GM21619 (cell line): ENCODE measurements around the gene LRP2BP.

ENCODE experiments used
- ATAC-seq: cut with Tn5 transposase; IDR thresholded peaks from one replicate; pipeline ENCODE4 v1.9.1; 2021; ENCODE audit not compliant: unreplicated experiment

The LRP2BP gene

DNA sequence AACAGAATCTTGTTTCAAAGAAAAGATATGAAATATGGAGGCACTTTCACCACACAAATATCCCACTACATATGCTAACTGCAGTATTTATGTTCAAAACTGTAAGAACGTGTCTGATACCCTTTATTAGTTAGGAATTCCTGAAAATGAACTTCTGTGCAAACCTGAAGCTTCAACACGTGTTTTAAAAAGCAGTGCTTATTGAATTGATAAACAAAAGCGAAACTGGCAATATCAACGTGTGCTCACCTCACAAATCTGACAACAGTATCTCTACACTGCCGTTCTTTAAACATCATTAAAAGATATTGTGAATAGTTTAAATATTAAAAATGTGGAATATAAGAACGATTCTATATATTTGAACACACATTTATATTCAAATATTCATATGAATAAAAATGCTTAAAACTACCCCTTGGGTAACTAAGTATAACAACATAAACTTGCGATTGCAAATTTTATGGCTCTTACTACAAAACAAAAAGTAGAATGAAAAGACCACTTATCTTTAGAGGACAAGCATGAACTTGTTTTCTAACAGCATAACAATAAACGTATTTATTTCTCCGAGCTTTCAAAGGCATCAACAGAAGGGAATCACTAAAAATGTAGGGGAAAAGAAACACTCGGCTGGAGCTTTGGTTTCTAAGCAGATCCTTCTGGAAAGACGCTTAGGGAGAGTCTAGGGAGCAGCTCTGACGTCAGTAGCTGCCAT, at the start of gene LRP2BP:
TSS of gene LRP2BP (minus strand) at position 687 of the 718 bp plus-strand sequence. CDS start 17,738 bp downstream, outside the sequence.
- ATAC-seq, result no peak

DNA sequence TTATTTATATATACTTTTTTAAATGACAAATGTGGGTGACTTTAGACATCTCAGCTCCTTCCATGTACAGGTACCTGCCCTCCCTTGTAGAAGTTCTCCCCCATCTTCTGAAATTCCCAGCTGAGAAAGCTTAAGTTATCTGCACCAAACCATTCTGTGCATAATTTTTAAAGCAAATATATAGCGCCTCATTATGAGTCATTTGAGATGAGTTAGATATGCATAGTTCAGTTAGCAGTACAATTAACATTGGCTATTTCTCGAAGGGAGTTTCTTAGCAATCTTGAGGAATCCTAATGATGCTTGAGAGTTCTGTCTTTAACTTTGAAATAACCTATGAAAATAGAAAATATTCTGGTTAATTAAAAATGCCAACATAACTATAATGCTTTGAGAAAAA, 49.5 kb upstream of the LRP2BP start:
- ATAC-seq, result no peak

DNA sequence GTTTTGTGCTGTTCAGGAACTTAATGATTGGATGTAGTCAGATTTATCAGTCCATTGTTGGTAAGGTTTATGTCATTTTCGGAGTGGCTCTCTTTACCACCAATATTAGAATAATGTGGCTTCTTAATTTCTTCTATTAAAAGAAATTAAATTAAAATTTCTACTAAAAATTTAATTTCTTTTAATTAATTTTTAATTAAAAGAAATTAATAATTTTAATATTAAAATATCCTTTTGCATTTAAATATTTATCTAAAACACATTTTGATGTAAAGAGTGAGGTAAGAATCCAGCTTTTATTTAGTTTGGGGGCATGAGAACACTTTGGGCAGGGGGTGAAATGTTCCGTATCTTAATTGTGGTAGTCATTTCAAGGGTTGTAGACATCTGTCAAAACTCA, 45.8 kb upstream of the LRP2BP start:
- ATAC-seq, result no peak

DNA sequence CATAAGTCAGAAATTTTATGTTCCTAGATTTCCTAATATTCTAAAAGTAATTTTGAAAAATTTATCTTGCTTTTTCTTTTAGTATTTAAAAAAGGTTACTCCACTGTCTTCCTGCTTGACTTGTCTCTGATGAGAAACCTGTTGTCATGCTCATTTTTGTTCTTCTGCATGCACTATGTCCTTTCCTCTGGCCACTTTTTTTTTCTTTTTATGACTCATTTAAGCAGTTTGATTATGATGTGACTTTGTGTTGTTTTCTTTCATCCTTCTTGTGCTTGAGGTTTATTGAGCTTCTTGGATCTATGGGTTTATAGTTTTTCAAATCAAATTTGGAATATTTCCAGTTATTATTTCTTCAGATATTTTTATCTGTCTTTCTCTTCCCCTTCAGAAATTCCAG, 42.1 kb upstream of the LRP2BP start:
- ATAC-seq, result peak; percentile 64

DNA sequence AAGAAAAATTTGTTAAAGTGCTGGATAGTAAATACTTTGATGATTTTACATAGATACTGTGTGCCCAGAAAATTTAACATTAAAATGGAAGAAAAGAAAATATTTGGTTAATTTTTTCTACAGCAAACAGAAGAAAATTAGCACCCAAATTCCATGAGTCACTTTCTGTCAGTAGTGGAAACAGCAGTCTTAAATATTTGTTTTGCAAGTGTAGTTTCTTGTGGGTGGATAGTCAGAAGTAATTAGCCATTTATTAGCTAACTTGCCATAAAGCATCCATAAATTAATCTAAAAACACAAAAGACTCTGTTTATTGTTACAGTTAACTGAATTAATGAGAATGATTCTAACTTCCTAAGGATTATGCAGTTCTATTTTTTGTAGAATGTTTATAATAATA, 39.7 kb upstream of the LRP2BP start:
- no peak for ATAC-seq

DNA sequence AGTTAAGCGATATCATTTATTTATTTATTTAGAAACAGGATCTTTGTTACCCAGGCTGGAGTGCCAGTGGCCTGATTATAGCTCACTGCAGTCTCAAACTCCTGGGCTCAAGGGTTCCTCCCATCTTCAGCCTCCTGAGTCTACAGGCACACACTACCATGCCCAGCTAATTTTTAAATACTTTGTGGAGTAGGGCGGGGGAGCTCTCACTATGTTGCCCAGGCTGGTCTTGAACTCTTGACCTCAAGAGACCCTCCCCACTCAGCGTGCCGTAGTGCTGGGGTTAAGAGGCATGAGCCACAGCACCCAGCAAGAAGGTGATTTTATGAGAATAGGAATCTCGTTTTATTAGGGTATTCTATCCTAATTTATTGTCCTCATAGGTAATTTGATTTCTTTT, 33.9 kb upstream of the LRP2BP start:
- ATAC-seq, result no peak

DNA sequence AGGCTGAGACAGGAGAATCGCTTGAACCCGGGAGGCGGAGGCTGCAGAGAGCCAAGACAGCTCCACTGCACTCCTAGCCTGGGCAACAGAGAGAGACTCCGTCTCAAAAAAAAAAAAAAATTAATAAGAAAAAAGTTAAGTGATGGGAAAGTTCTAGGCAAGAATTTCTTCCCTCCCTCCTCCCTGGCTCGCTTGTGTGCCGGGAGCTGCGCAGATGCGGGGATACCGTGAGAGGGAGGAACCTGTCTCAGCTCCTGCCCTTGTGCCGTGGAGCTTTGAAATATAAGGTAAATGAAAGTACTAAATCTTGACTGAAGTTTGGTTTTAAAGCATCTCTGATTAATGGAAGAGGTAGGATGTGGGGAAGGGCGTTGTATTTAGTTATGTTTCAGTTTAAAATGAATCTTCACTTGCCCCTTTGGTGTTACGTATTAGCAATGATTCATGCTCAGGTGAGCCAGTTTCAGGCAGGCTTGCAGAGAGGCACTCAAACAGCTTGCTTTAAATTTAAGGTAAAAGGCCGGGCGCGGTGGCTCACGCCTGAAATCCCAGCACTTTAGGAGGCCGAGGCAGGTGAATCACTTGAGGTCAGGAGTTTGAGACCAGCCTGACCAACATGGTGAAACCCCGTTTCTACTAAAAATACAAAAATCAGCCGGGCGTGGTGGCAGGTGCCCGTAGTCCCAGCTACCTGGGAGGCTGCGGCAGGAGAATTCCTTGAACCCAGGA, 31.4 kb upstream of the LRP2BP start:
- ATAC-seq, result no peak

DNA sequence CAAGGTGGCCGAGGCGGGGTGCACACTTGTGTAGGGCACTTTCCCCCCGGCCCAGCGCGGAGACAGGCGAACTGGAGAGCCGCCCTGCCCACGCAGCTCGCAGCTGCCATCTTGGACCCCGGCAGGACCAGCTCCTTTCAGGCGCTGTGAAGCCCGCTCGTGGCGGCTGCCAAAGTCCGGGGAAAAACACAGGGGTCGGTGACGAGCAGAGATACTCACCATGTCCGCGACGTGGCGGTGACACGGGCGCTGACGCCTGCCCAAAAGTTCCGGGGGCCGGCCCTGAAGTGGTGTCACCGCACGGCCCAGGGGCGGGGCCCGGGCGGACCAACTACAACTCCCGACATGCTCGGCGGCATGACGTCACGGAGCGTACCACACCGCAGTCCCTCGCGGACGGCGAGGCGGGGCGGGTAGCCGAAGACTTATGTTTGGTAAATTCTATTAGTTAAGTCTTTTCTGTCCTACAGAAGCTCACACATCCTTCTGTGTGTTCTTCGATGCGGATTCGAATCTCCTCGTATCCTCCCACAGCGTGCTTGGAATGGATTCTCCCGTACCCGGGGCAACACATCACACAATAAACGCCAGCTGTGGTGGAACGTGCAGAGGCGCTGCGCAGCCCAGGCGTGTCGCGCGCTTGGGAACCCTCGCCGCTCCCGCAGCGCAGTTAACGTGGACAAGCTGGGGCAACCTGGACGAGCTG, 30.1 kb upstream of the LRP2BP start, which contains the start of gene UFSP2:
TSS of gene UFSP2 (minus strand) at position 318 of the 706 bp plus-strand sequence. CDS start at position 222, 96 bp downstream.
- peak; percentile 92 for ATAC-seq

DNA sequence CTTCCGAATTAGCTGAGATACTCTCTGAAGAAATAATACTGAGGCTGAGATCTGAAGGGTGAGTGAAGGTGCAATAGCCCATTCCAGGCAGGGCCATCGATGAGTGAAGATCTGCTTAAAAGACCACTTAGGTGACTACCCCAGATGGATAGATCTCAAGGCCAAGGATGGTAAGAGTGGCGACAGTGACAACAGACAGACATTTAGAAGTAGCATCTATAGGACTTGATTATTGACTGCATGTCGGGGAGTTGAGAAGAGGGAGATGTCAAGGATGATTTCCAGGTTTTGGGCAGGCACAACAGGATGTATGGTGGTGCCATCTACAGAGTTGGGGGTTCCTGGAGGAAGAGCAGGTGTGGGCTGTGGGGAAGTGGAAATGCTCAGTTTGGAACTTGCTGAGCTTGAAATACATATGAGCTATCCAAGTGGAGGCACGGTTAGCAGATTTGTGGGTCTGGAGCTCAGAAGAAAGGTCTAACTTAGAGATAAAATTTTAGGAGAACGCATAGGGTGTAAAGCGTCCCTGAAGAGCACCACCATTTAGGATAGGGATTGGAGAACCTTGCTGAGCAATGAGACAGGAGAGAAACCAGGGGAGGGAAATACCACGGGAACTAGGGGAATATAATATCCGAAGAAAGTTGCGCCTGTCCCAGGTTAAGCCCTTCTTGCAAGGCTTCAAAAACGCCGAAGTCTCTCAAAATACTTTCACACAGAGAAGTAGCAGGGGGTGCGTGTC, 29.4 kb upstream of the LRP2BP start:
- peak; percentile 0 for ATAC-seq

DNA sequence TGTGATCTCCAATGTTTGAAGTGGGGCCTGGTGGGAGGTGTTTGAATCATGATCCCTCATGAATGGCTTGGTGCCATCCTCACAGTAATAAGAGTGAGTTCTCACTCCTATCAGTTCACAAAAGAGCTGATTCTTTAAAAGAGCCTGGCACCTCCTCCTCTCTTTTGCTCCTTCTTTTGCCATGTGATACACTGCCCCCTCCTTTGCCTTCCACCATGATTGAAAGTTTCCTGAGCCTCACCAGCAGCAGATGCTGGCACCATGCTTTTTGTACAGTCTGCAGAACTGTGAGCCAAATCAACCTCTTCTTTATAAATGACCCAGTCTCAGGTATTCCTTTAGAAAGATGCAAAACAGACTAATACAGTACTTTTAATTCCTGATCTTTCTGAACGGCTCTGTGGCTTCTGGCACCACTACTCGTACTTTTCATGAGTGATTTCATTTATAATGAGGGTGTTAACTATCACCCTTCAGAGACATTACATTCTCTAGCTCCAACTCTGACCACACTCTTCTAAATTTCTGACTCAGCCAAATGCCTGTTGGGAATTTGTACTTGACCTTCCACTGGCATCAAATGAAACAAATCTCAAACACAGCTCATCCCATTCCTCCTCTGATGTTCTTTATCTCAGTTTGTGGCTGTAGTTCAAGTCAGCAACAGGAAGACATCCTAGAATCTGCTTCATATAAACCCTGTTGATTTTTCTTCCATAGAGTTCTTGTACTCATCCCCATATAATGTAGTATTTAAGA, 25.8 kb upstream of the LRP2BP start:
- ATAC-seq, result no peak

DNA sequence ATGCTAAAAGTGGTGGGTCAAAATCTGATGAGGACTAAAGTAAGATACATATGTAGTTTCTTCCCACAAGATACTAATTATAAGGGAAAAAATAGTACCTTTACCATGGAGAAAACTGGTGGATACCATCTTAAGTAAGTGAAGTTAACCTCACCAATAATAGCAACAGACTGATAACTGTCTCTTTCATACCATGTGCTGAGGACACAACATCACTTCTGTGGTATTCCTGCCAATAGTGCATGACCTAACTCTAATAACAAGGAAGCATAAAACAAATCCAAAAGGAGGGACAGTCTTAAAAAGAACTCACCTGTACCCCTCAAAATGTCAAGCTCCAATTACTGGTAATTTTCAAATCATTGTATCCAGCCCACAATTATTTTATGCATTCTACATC, 21.2 kb upstream of the LRP2BP start:
- ATAC-seq, result no peak

DNA sequence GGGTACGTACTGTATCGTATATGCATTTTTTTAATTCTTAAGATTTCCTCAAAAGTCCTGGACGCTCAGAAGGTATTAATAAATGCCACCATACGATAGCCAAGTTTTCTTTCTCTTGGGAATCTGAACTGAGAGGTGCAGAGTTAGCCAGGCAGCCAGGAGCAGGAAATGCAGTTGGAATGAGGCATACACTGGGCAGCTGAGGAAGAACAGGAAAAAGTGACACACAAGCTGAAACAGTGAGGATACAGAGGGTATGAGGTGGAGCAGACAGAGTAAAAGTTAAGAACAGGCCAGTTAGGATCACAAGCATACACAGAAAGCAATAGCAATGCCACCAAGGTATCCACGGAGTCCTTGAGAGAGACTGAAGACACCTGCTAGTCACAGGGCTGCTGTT, 16.7 kb upstream of the LRP2BP start:
- ATAC-seq, result no peak

DNA sequence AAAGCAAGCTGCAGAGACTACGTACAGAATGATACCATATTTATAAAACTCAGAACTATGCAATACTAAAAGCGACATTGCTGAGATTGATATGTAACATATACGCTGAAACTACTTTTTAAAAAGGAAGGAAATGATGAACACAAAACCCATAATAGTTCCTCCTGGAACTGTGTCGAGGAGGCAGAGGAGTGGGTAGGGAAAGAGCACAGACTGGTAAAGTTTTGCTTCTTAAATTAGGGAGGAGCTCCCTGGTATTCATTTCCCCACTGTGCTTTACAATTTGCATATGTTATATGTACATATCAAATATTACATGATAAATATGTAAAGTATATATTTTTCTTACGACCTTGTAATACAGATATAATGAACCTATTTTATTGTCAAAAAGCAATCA, 16.1 kb upstream of the LRP2BP start:
- ATAC-seq, result no peak

DNA sequence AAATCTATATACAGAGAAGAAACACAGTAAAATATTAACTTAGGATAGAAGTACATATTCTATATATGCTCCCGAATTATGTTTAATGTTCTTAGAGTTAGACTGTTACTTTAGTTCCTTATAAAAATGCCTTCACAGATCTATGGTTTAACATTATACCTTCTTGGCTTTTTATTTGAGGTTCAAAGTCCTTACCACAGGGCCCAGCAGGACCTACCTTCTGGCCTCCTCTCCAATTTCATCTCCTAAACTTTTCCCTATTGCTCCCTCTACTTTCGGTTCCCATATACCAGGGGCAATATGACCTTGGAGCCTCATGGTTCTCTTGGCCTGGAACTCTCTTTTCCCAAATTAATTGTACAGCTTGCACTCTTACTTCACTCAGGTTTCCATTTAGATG, 12.7 kb upstream of the LRP2BP start:
- ATAC-seq, result no peak

DNA sequence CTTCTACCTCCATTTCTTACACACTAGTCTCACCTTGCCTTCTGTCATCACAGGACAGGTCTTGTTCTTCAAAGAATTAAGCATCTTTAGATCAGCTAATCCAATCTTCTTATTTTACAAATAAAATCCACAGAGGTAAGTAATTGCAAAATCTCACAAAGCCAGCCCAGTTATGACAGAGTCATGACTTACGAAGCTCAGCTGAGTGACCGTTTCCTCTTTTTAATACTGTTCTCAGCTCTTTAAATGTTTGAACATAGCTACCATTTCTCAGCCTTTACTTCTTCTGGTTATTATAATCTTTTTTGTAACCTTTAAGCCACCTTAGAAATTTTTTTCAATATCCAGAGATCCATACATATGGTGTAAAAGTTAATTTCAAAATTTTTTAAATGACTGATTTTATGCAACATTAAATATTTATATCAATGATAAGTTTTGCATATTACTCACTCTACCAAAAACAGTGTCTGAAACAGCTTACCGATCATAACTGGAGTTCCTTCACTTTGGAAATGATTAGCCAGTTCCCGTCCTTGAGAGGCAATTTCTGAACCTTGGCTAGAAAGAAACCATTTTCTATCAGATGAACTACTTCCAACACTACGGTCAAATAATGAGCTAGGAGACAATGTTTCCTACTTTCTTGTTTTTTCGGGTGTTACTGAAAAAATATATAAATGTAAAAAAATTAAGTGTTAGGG, 9.7 kb upstream of the LRP2BP start:
- peak; percentile 50 for ATAC-seq

DNA sequence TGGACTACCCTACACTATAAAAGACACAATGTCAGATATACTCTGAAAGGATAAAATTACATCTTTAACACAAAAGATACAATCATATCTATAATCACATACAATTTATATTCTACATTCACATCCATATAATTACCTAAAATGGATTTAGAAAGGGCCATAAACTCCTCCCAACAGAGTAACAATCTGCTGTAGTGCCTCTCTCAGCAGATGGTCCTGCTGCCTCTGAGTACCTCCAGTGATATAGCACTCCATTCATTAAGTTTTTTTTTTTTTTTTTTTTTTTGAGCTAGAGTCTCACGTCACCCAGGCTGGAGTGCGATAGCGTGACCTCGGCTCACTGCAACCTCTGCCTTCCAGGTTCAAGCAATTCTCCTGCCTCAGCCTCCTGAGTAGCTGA, 8.3 kb upstream of the LRP2BP start:
- ATAC-seq, result no peak

DNA sequence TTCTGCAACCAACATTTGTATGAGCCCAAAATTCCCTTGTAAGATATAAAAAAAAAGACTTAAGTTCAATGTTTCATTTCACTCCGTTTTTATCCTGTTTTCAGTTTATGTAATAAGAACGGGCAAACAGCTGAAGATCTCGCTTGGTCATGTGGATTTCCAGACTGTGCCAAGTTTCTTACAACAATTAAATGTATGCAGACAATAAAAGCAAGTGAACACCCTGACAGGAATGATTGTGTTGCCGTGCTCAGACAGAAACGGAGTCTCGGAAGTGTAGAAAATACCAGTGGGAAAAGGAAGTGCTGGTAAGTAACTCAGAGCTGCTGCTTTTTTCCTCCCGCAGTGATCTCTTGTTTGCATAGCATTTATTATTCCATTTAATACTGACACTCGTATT, 3.7 kb upstream of the LRP2BP start:
- no peak for ATAC-seq

DNA sequence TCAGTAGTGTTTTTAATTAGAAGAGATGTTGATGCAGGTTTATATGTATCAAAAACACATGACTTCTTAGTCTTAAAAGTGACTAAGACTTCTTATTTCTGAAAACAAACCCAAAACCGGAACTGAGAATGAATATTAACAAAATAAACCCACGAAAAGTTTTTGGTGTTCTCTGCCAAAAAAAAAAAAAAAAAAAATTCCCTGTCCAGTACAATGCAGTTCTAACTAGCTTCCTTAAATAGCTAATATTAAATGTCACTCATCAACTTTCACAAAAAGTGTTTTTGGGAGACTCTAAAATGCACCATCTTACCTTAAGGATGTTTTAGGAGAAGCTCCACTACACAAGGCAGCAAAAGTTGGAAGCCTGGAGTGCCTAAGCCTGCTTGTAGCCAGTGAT, 2.9 kb upstream of the LRP2BP start:
- no peak for ATAC-seq

DNA sequence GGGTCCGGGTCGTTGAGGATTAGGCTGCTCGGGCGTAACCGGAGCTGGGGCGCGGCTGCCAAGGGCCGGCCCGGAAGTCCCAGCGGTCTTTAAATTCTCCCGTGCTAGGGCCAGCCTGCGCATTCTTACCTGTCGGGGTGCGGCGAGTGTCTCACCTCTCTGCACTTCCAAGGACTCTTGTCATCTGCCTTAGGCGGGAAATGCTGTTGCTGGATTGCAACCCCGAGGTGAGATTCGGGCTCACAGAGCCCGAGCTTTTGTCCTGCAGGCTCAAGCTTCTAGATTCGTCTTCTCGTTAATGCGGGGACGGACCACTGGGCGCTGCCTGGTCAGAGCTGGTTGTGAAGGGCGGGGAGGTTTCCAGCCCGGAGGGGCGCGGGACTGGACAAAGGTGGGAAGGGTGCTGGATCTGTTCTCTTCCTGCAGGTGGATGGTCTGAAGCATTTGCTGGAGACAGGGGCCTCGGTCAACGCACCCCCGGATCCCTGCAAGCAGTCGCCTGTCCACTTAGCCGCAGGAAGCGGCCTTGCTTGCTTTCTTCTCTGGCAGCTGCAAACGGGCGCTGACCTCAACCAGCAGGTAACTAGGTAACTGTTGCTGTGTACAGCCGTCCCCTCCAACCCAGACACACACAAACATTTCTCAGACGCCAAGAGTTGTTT, 1.1 kb upstream of the LRP2BP start, which contains the start of gene ANKRD37:
TSS of gene ANKRD37 (plus strand) at position 118 of the 662 bp plus-strand sequence. CDS start at position 201, 83 bp downstream.
- no peak for ATAC-seq
